T1000 (cell line): ENCODE data around the gene TINAGL1.

ENCODE experiments used
- DNase-seq: peaks from one replicate; lab custom pipeline; 2025; ENCODE audit warnings: mixed read lengths; lab: John Stamatoyannopoulos, UW

TINAGL1 gene

DNA sequence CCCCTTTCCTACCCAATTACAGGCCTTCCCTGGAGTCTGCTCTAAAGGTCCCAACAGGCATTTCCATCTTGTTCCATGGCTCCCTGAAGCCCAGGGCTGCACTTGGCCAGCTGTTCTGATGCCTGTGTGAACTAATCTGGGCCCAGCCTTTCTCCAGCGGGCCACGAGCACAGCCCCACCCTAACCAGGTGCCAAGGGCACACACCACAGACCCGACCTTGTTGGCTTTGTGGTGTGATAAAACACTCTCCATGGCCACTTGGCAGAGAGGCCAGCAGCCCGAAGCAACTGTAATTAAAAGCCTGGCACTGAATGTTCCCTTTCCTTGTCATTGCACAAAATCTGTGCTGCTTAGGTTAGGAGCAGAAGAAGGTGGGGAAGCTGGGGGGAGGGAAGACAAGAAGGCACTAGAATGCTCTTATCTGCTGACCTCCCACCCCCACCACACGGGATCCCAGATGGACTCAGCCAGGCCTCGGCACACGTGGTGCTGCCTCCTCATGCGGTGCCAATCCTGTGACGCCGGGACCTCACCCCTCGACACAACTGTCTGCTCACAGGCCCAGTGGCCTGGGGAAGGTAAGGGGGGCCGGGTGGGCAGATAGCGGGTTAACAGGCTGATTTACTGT is 51.1 kb downstream of the TINAGL1 start:
- no peak for DNase-seq

DNA sequence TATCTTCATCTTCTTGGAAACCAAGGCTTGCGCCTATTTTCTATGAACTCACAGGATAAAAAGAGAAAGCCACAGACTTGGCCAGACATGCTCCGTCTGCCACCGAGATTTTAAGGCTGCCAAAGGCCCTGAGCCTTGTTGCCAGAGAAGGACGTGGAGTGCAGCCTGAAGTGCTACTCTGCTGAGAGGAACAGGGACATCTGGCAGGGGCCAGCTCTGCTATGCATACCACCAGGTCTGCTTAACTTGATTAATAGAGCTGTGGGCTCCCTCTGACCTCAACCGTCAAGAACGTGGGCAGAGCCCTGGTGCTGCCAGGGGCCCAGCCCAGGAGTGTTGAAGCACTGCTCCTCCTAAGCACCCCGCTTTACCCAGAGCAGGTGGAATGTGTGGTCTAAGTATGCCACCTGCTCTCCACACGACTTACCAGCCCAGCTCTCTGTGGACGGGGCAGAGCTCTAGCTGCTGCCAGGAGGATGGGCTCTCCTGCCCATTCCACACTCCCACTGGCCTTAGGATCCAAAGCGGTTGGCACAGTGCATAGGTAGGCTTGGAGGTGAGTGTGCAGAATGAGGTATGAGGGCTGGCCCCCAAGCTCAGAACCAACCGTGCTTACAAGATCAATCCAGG is 51.7 kb downstream of the TINAGL1 start:
- no peak for DNase-seq

DNA sequence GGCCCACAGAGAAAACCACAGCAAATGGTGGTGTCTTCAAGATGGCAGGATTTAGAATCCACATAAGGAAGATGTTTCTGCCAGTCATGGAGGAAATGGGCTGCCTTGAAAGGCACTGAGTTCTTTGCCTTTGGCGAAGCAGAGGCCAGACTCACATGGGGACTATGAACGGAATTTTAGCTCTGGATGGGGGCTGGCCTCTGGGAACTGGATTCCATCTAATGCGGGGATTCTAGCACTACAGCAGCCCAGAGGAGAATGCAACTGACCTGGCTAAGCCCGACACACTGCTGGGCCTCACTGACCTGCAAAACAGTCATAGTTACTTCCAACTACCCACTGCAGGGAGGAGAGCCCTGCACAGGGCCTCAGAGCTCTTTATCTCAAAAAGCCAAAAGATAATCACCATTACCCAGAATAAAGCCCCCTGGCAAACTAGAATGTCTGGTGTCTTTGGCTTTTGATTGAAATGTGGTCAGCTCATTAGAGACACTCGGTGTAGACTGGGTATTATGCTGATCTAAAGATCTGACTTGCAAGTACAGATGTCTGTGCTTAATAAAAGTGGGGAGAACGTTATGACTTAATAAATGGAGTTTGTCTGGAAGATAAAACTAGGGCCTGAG is 52.7 kb downstream of the TINAGL1 start:
- DNase-seq: no peak

DNA sequence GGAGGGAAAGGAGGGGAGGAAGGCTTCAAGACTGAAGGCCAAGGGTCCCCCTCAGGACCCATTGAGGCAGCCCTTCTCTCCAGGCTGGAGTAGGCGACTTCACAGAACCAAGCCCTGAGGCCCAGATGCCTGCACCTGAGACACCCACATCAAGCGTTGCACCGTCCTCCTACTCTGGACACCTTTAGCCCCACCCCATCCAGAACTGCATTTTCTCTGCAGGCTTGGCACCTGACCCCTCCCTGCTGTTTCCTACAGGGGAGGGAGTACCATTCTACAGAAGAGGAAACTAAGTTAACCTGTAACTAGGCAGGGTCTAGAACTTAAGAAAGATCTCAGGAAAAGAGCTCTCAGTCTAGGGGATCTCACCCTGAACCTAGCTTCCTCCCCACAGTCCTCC is 56.3 kb downstream of the TINAGL1 start:
- no peak for DNase-seq

DNA sequence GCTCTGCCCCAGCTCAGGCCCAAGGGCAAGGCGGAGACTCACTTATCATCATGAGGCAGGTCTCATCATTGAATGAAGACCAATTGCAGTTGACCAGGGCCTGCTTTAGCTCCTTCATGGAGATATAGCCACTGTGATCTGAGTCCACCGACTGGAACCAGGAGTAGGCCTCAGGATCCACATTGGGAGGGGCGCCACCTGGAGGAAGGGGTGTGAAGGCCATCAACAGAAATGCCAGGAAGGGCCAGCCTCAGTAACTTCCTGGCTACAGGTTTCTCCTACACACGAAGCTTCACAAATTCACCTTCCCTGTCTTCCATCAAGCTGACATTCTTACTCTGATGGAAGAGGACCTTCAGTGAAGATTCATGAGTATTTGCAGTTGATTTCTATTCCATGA is 56.8 kb downstream of the TINAGL1 start:
- peak; percentile 13 for DNase-seq
